HepG2 (cell line): Measurements from ENCODE around the gene HAUS1. TPM values are rescaled to one million over a fixed set of nuclear protein-coding genes. Genes with fewer than 3 reads are reported as not detected.

Experiments
- ATAC-seq: fragments of 200-7000 bp; cut with Tn5 transposase; 3 replicates; pipeline ENCODE4 v1.9.1; 2020; ENCODE audit warnings: mild to moderate bottlenecking, moderate library complexity
- BruUV-seq: library from RNA; stranded (reverse); fragments of 400-500 nt; replicated peaks from 2 replicates; lab custom pipeline; 2021; lab: Mats Ljungman, UMichigan
- CTCF ChIA-PET: fragments of 300-600 bp; formaldehyde crosslinking; extraction: SDS; loops from one replicate; lab custom pipeline; 2021; ENCODE audit warnings: low total read pairs, inconsistent platforms, low intra/inter-chr PET ratio; lab: Yijun Ruan, JAX
- POLR2A ChIA-PET: fragments of 350-600 bp; sonication (Branson Sonifier 250); formaldehyde crosslinking; loops from one replicate; lab custom pipeline; 2020; ENCODE audit warnings: antibody characterized with exemption, inconsistent platforms; lab: Yijun Ruan, JAX
- DNase-seq: peaks from one replicate; pipeline ENCODE4 v3.0.0-alpha.2; 2015; ENCODE audit warnings: low spot score
- FAIRE-seq: peaks from 3 replicates; lab custom pipeline; 2011; peaks lifted over from hg19 to GRCh38; lab: Jason Lieb, UNC
- H2AFZ ChIP-seq: one replicate; pipeline ENCODE4 v1.6.1; 2011; ENCODE audit warnings: low read length, inconsistent platforms
- H3K27ac ChIP-seq: fragments of 300-600 bp; 3 replicates; pipeline ENCODE4 v1.8.0; 2011; ENCODE audit warnings: mixed run types, mild to moderate bottlenecking, mixed read lengths, low read length, inconsistent platforms; ENCODE audit not compliant: insufficient read depth; ENCODE audit errors: extremely low read length
- H3K27me3 ChIP-seq, 2 experiments: fragments of 200-600 bp in 1 of 2; 2 replicates in 1 of 2; 3 replicates in 1 of 2; pipeline versions ENCODE4 v1.6.0 to v1.8.0; 2011; ENCODE audit warnings: low read length in 2 of 2, mild to moderate bottlenecking in 2 of 2, moderate library complexity in 2 of 2, inconsistent platforms in 1 of 2; ENCODE audit not compliant: insufficient read depth in 2 of 2, control insufficient read depth in 1 of 2
- H3K36me3 ChIP-seq, 2 experiments: fragments of 200-600 bp in 1 of 2; replicated peaks in 1 of 2; 2 replicates in 1 of 2; 3 replicates in 1 of 2; pipeline versions ENCODE4 v1.5.1 to v1.8.0; 2011; ENCODE audit warnings: low read length in 2 of 2, inconsistent platforms in 1 of 2; ENCODE audit not compliant: insufficient read depth in 2 of 2, control insufficient read depth in 1 of 2
- H3K4me1 ChIP-seq: 2 replicates; pipeline ENCODE4 v1.5.1; 2012; ENCODE audit warnings: low read length, inconsistent platforms; ENCODE audit not compliant: insufficient read depth
- H3K4me2 ChIP-seq: 2 replicates; pipeline ENCODE4 v1.6.0; 2011; ENCODE audit warnings: low read depth, low read length, inconsistent platforms
- H3K4me3 ChIP-seq, 3 experiments: fragments of 200-600 bp in 1 of 3; sonication (generic), shearing (Covaris generic) in 1 of 3; replicated peaks in 1 of 3; 2 replicates each; pipeline ENCODE4 v1.5.1; 2011 to 2016; ENCODE audit warnings: low read length in 3 of 3, inconsistent platforms in 2 of 3, low read depth in 2 of 3, mild to moderate bottlenecking in 2 of 3, control low read depth in 1 of 3, mixed read lengths in 1 of 3; ENCODE audit not compliant: insufficient read depth in 1 of 3
- H3K79me2 ChIP-seq: one replicate; pipeline ENCODE4 v1.6.1; 2011; ENCODE audit warnings: low read length, inconsistent platforms; ENCODE audit not compliant: insufficient read depth
- H3K9ac ChIP-seq: 2 replicates; pipeline ENCODE4 v1.6.0; 2011; ENCODE audit warnings: mild to moderate bottlenecking, low read depth, low read length, inconsistent platforms; ENCODE audit not compliant: insufficient read depth
- H3K9me3 ChIP-seq: 2 replicates; pipeline ENCODE4 v1.5.1; 2012; ENCODE audit warnings: mild to moderate bottlenecking, low read length
- H4K20me1 ChIP-seq: 2 replicates; pipeline ENCODE4 v1.6.0; 2011; ENCODE audit warnings: inconsistent platforms, mild to moderate bottlenecking, low read length, moderate library complexity; ENCODE audit not compliant: insufficient read depth
- ARNT2 ChIP-seq: sonication (generic); formaldehyde crosslinking; IDR thresholded peaks from 2 replicates; pipeline ENCODE4 v1.8.0; 2022; ENCODE audit warnings: mild to moderate bottlenecking, low read depth, missing genetic modification reagents, moderate library complexity
- DBP ChIP-seq: sonication (generic); formaldehyde crosslinking; IDR thresholded peaks from 2 replicates; pipeline ENCODE4 v1.4.0; 2020; ENCODE audit warnings: missing genetic modification reagents; ENCODE audit errors: not compliant biosample characterization
- ZNF318 ChIP-seq: sonication (generic); formaldehyde crosslinking; IDR thresholded peaks from 2 replicates; pipeline ENCODE4 v1.4.0; 2020; ENCODE audit warnings: mild to moderate bottlenecking, missing genetic modification reagents
- ZNF337 ChIP-seq: sonication (generic); formaldehyde crosslinking; IDR thresholded peaks from 2 replicates; pipeline ENCODE4 v1.5.1; 2020; ENCODE audit warnings: missing genetic modification reagents, low read depth, mild to moderate bottlenecking, borderline replicate concordance
- ZNF460 ChIP-seq: sonication (generic); formaldehyde crosslinking; IDR thresholded peaks from 2 replicates; pipeline ENCODE4 v1.5.1; 2020; ENCODE audit warnings: missing genetic modification reagents, mild to moderate bottlenecking, borderline replicate concordance
- ZNF672 ChIP-seq: sonication (generic); formaldehyde crosslinking; IDR thresholded peaks from 2 replicates; pipeline ENCODE4 v1.8.1; 2022; ENCODE audit warnings: missing genetic modification reagents
- ZNF773 ChIP-seq: sonication (generic); formaldehyde crosslinking; IDR thresholded peaks from 2 replicates; pipeline ENCODE4 v1.4.0; 2020; ENCODE audit warnings: missing genetic modification reagents, borderline replicate concordance
- ZSCAN20 ChIP-seq: sonication (generic); formaldehyde crosslinking; IDR thresholded peaks from 2 replicates; pipeline ENCODE4 v1.4.0; 2020; ENCODE audit warnings: missing genetic modification reagents, mild to moderate bottlenecking, borderline replicate concordance
- WGBS: methylation state at CpG from one replicate; pipeline ENCODE4 v1.1.6; 2017; ENCODE audit warnings: low lambda C conversion rate; 5-methylcytosine and 5-hydroxymethylcytosine counted together
- in situ Hi-C: cut with HindIII; loops from 2 replicates; pipeline ENCODE4 v1.10.0; 2017; ENCODE audit warnings: low pct_unique_long_range_greater_than_20kb; ENCODE audit not compliant: extremely low pct_ligation_motif_present
- intact Hi-C: fragments of 100-400 bp; cut with micrococcal nuclease; formaldehyde crosslinking; loops from one replicate; pipeline ENCODE4 v1.10.0; 2022; ENCODE audit not compliant: unreplicated experiment
- polyA plus RNA-seq, 8 experiments: library from polyadenylated mRNA; depleted of rRNA in 3 of 8; stranded (reverse) in 7 of 8; unstranded in 1 of 8; fragments of >200 nt; fragmentation: Illumina TruSeq in 4 of 8; extraction: Trizol in 4 of 8; gene quantifications; 2 replicates each; pipeline versions ENCODE4 v1.2.1 to v1.2.3, GENCODE V29; 2011 to 2016; ENCODE audit warnings: low read depth in 4 of 8, missing spikeins in 1 of 8, mixed read lengths in 1 of 8; ENCODE audit not compliant: insufficient read depth in 1 of 8
- total RNA-seq, 5 experiments: library from RNA; depleted of rRNA; stranded (reverse); fragments of >200 nt; fragmentation: Illumina TruSeq; extraction: Trizol; gene quantifications; 2 replicates each; pipeline ENCODE4 v1.2.3, GENCODE V29; 2016; ENCODE audit warnings: low read depth in 1 of 5
- TF ChIP-seq, protein P1 (sequence below): sonication (generic); formaldehyde crosslinking; IDR thresholded peaks from 2 replicates; pipeline ENCODE4 v1.5.0; 2020; ENCODE audit warnings: missing genetic modification reagents

Gene HAUS1
- total and polyA plus RNA-seq, 2 of the 13 experiments (the other 11 are each of a cell fraction or from before 2014, with no cell fraction given): 20.6 to 59.2 TPM

DNA sequence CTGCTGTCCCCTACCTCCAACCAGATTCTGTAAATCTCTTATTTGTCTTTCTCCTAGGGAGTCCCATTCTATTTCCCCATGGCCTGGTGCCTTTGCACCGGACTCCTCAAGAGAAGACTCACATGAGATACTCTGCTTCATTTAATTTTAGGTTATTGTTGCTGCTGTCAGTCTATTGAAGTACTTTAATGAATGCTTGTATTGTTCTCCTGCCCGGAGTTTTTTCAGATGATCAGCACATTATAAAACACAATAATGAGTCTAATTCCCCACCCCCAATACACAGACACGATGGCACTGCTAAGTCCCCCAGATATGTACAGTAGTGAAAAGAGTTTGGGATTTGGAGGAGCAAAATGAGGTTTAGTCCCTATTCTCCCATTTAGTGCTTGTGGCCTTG lies 58.9 kb downstream of the HAUS1 start:
- Histone ChIP-seq H3K4me2 (no peak overlapping the region), H2AFZ (no peak overlapping the region), H3K4me1 (peaks cover 21% of the 10 kb centered on the region), H4K20me1 (no peaks in the 10 kb centered on the region), H3K79me2 (no peaks in the 10 kb centered on the region), H3K36me3 (no peaks in the 10 kb centered on the region), H3K27me3 (no peaks in the 10 kb centered on the region; a peak in 1 of 5 replicates), H3K4me3 (no peak overlapping the region), H3K27ac (no peak overlapping the region), H3K9me3 (no peaks in the 10 kb centered on the region), H3K9ac (no peak overlapping the region)
- in situ Hi-C loops: no loop called here
- intact Hi-C loops: no loop called here
- WGBS: 52% methylated on average over 3 of the region's 3 CpGs
- FAIRE-seq (no peak), DNase-seq (no peak), ATAC-seq (no peak)
- CTCF ChIA-PET: no interaction called here
- no TSS peak for BruUV-seq
- POLR2A ChIA-PET: no interaction called here
- TF ChIP-seq, protein P1, sequence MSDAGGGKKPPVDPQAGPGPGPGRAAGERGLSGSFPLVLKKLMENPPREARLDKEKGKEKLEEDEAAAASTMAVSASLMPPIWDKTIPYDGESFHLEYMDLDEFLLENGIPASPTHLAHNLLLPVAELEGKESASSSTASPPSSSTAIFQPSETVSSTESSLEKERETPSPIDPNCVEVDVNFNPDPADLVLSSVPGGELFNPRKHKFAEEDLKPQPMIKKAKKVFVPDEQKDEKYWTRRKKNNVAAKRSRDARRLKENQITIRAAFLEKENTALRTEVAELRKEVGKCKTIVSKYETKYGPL: no peak
- no peak for TF ChIP-seq DBP
- no peak for TF ChIP-seq ZNF773 (CRISPR knock-in tag)
- TF ChIP-seq ZNF672 (CRISPR knock-in tag): no peak
- TF ChIP-seq ZSCAN20 (CRISPR knock-in tag): no peak
- TF ChIP-seq ZNF318 (CRISPR knock-in tag): no peak
- TF ChIP-seq ARNT2 (CRISPR knock-in tag): no peak
- TF ChIP-seq ZNF337 (CRISPR knock-in tag): no peak
- TF ChIP-seq ZNF460 (CRISPR knock-in tag): no peak
